HG02610 (cell line): ENCODE measurements around the gene MAGEA3.
"Not testable (repeated sequence)": the region's sequence is repeated elsewhere in the genome, so short reads cannot be mapped to it uniquely, and the experiment has no call there.

Experiments used
- ATAC-seq: cut with Tn5 transposase; IDR thresholded peaks from one replicate; pipeline ENCODE4 v1.9.1; 2021; ENCODE audit warnings: mild to moderate bottlenecking, moderate library complexity; ENCODE audit not compliant: unreplicated experiment

Gene MAGEA3

GRCh38 chrX:152697952-152698931, at the start of gene MAGEA3:
Gene MAGEA3 (plus strand): TSS chrX:152698794. CDS start chrX:152700833, 2,039 bp downstream.
- ATAC-seq, result not testable (repeated sequence)

GRCh38 chrX:152652060-152652459, 46.5 kb upstream of the MAGEA3 start:
- no peak for ATAC-seq

GRCh38 chrX:152652467-152652866, 46.1 kb upstream of the MAGEA3 start:
- no peak for ATAC-seq

GRCh38 chrX:152656087-152656486, 42.5 kb upstream of the MAGEA3 start:
- no peak for ATAC-seq

GRCh38 chrX:152656890-152657289, 41.7 kb upstream of the MAGEA3 start:
- no peak for ATAC-seq

GRCh38 chrX:152658302-152658701, 40.3 kb upstream of the MAGEA3 start:
- ATAC-seq, result no peak

- no peak for ATAC-seq
Measured at GRCh38 chrX:152663086-152663485, 35.5 kb upstream of the MAGEA3 start.

GRCh38 chrX:152674135-152674534, 24.5 kb upstream of the MAGEA3 start:
- ATAC-seq, result no peak

GRCh38 chrX:152674652-152675051, 23.9 kb upstream of the MAGEA3 start:
- not testable (repeated sequence) for ATAC-seq

GRCh38 chrX:152681012-152681411, 17.6 kb upstream of the MAGEA3 start:
- ATAC-seq, result peak; percentile 79

- not testable (repeated sequence) for ATAC-seq
Measured at GRCh38 chrX:152700390-152700789, 1.8 kb downstream of the MAGEA3 start.

GRCh38 chrX:152706500-152706899, 7.9 kb downstream of the MAGEA3 start:
- ATAC-seq, result not testable (repeated sequence)

- ATAC-seq, result not testable (repeated sequence)
Measured at GRCh38 chrX:152709173-152709572, 10.6 kb downstream of the MAGEA3 start, which contains the start of gene CSAG2. Gene CSAG2 (minus strand): TSS chrX:152709273. CDS start chrX:152709112, 161 bp downstream.

GRCh38 chrX:152713195-152713594, 14.6 kb downstream of the MAGEA3 start:
- ATAC-seq, result not testable (repeated sequence)

- not testable (repeated sequence) for ATAC-seq
Measured at GRCh38 chrX:152713815-152714787, 15.5 kb downstream of the MAGEA3 start, which contains the start of gene MAGEA2B. Gene MAGEA2B (plus strand): TSS chrX:152714628. CDS start chrX:152717107, 2,479 bp downstream.

- ATAC-seq, result no peak
Measured at GRCh38 chrX:152725409-152725808, 26.8 kb downstream of the MAGEA3 start.

GRCh38 chrX:152733261-152733975, 34.8 kb downstream of the MAGEA3 start, which contains the start of the genes CSAG1 and MAGEA12:
Gene CSAG1 (minus strand): TSS chrX:152733721. CDS start chrX:152732460, 1,261 bp downstream.
Gene MAGEA12 (plus strand): TSS chrX:152733757. CDS start chrX:152736162, 2,405 bp downstream.
- ATAC-seq, result no peak

GRCh38 chrX:152734143-152734858, 35.7 kb downstream of the MAGEA3 start:
- not testable (repeated sequence) for ATAC-seq

- no peak for ATAC-seq
Measured at GRCh38 chrX:152735101-152735500, 36.5 kb downstream of the MAGEA3 start.
